Ascending aorta (tissue), 2 donors: Measurements from ENCODE around the gene PLPPR3. TPM values are rescaled to one million over a fixed set of nuclear protein-coding genes. Genes with fewer than 3 reads are reported as not detected.
A peak's percentile ranks its signal among the peaks of the same experiment; 100 is the strongest.
"Not testable (repeated sequence)": the region's sequence is repeated elsewhere in the genome, so short reads cannot be mapped to it uniquely, and the experiment has no call there.

Experiments used
- DNase-seq, 2 donors: peaks; one replicate each; pipeline ENCODE4 v3.0.0-alpha.2; 2019; ENCODE audit warnings: low spot score in 2 of 2
- H3K27ac ChIP-seq, 2 donors: fragments of 200-600 bp; sonication (generic); one replicate each; pipeline ENCODE4 v1.5.1; 2016 to 2017; ENCODE audit warnings: mild to moderate bottlenecking in 1 of 2
- H3K27me3 ChIP-seq: fragments of 200-600 bp; sonication (generic); one replicate; pipeline ENCODE4 v1.5.1; 2017
- H3K36me3 ChIP-seq, 2 donors: fragments of 200-600 bp; sonication (generic); one replicate each; pipeline ENCODE4 v1.5.1; 2016
- H3K4me1 ChIP-seq, 2 donors: fragments of 200-600 bp; sonication (generic); one replicate each; pipeline ENCODE4 v1.5.1; 2016 to 2017; ENCODE audit warnings: mild to moderate bottlenecking in 1 of 2
- H3K4me3 ChIP-seq, 2 donors: fragments of 200-600 bp; sonication (generic); one replicate each; pipeline ENCODE4 v1.5.1; 2016 to 2017; ENCODE audit warnings: mild to moderate bottlenecking in 1 of 2
- H3K9me3 ChIP-seq, 2 donors: fragments of 200-600 bp; sonication (generic); one replicate each; pipeline ENCODE4 v1.5.1; 2016
- intact Hi-C: fragments of 100-400 bp; cut with DNase I; formaldehyde crosslinking; loops from one replicate; pipeline ENCODE4 v1.15.1; 2023
- total RNA-seq: library from RNA; depleted of rRNA; stranded (reverse); fragments of >200 nt; gene quantifications from one replicate; pipeline ENCODE4 v1.1.0, GENCODE V29; 2016
- TF ChIP-seq, protein P1 (sequence below), 3 experiments: fragments of 200-600 bp in 2 of 3; fragments of 450-650 bp in 1 of 3; sonication (generic) in 2 of 3; IDR thresholded peaks; one replicate each; pipeline ENCODE4 v1.5.1; 2016 to 2019; ENCODE audit warnings: antibody characterized with exemption in 3 of 3, mild to moderate bottlenecking in 1 of 3, moderate library complexity in 1 of 3

Gene PLPPR3
- total RNA-seq, 1 donor from 2014 or later, result not detected

DNA sequence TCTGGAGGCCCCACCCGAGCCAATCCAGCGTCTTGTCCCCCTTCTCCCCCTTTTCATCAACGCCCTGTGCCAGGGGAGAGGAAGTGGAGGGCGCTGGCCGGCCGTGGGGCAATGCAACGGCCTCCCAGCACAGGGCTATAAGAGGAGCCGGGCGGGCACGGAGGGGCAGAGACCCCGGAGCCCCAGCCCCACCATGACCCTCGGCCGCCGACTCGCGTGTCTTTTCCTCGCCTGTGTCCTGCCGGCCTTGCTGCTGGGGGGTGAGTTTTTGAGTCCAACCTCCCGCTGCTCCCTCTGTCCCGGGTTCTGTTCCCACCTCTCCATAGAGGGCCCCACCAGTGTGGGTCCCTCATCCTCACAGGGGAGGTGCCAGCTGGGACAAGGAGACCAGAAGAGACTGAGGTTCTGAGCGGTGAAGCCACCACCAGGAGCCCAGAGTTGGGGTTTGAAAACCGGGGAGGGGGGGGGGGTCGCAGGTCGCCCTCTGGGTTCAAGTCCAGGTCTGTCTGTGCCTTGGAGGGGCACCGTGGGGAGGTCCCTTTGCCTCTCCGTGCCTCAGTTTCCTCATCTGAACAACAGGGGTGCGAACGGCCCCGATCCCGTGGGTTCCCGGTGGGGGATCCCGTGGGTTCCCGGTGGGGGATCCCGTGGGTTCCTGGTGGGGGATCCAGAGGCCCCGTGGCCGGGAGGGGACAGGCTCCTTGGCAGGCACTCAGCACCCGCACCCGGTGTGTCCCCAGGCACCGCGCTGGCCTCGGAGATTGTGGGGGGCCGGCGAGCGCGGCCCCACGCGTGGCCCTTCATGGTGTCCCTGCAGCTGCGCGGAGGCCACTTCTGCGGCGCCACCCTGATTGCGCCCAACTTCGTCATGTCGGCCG, 30.6 kb upstream of the PLPPR3 start, which contains the start of gene ELANE:
Gene ELANE, plus strand, starts transcription at position 168 of the 878 bp plus-strand sequence. Its CDS starts 26 bp downstream, at position 194.
- peaks cover 20% of the 10 kb centered on the region for H3K27me3 ChIP-seq
- TF ChIP-seq, protein P1, sequence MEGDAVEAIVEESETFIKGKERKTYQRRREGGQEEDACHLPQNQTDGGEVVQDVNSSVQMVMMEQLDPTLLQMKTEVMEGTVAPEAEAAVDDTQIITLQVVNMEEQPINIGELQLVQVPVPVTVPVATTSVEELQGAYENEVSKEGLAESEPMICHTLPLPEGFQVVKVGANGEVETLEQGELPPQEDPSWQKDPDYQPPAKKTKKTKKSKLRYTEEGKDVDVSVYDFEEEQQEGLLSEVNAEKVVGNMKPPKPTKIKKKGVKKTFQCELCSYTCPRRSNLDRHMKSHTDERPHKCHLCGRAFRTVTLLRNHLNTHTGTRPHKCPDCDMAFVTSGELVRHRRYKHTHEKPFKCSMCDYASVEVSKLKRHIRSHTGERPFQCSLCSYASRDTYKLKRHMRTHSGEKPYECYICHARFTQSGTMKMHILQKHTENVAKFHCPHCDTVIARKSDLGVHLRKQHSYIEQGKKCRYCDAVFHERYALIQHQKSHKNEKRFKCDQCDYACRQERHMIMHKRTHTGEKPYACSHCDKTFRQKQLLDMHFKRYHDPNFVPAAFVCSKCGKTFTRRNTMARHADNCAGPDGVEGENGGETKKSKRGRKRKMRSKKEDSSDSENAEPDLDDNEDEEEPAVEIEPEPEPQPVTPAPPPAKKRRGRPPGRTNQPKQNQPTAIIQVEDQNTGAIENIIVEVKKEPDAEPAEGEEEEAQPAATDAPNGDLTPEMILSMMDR (IDR thresholded peaks at IDR 0.05), result no peak
- intact Hi-C loops, result no loop called here
- no peaks in the 10 kb centered on the region for H3K36me3 ChIP-seq
- H3K27ac ChIP-seq, result no peak within 1 kb of the TSS
- H3K4me1 ChIP-seq, result peaks cover 0 to 5% of the 10 kb centered on the region in 2 donors
- no peaks in the 10 kb centered on the region for H3K9me3 ChIP-seq
- DNase-seq, result no peak
- no peak within 1 kb of the TSS for H3K4me3 ChIP-seq

- intact Hi-C loops, result no loop called here
Observed at GRCh38 chr19:850979-851335, 29.2 kb upstream of the PLPPR3 start.

GRCh38 chr19:850221-850978, 28.6 kb upstream of the PLPPR3 start:
- DNase-seq, result peak; percentile 59 to 93
- no peaks in the 10 kb centered on the region for H3K9me3 ChIP-seq
- H3K36me3 ChIP-seq, result no peaks in the 10 kb centered on the region
- peaks cover 0 to 5% of the 10 kb centered on the region in 2 donors for H3K4me1 ChIP-seq
- H3K27ac ChIP-seq, result peak overlapping the region; percentile 47 to 49
- H3K27me3 ChIP-seq, result peaks cover 32% of the 10 kb centered on the region
- TF ChIP-seq, protein P1 (IDR thresholded peaks at IDR 0.05), result no peak
- H3K4me3 ChIP-seq, result peak overlapping the region in 1 of 2 donors; percentile 34
- intact Hi-C loops, result no loop called here

More at GRCh38 chr19:850979-851335, 29.2 kb upstream of the PLPPR3 start:
- TF ChIP-seq, protein P1 (IDR thresholded peaks at IDR 0.05), result no peak
- Histone ChIP-seq H3K4me1 (peaks cover 0 to 5% of the 10 kb centered on the region in 2 donors), H3K27me3 (peaks cover 27% of the 10 kb centered on the region), H3K36me3 (no peaks in the 10 kb centered on the region), H3K4me3 (peak overlapping the region in 1 of 2 donors; percentile 34), H3K9me3 (no peaks in the 10 kb centered on the region), H3K27ac (peak overlapping the region; percentile 47 to 49)
- no peak for DNase-seq

- peaks cover 36% of the 10 kb centered on the region for H3K27me3 ChIP-seq
- H3K4me3 ChIP-seq, H3K4me1 ChIP-seq, H3K9me3 ChIP-seq, H3K27ac ChIP-seq, DNase-seq, H3K36me3 ChIP-seq, intact Hi-C loops: not testable (repeated sequence)
Observed at GRCh38 chr19:849195-849594, 27.4 kb upstream of the PLPPR3 start.

DNA sequence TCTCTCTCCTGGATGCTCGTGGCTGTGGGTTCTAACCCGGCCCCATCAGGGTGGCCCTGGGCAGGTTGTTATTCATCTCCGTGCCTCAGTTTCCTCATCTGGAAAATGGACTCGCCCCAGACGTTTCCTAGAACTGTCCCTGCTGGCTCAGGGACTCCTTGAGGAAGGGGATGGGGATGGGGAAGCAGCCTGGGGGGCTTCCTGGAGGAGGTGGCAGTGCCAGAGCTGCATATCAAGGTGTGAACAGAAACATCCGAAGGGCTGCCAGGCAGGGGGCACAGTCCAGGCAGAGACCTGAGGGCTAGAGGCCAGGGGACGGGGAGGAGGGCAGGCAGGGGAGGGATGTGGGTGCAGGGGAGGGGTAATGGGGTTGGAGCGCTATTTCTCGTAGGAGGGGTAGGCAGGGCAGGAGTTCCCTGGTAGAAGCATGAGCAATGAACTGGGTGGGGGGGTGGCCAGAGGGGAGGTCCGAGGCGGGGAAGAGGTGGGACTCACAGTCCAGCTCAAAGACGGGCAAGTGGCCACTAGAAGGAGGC, 26.7 kb upstream of the PLPPR3 start:
- no peak for DNase-seq
- H3K27ac ChIP-seq, result peak overlapping the region in 1 of 2 donors; percentile 19
- no peaks in the 10 kb centered on the region for H3K36me3 ChIP-seq
- H3K4me3 ChIP-seq, result no peak overlapping the region
- intact Hi-C loops, result no loop called here
- H3K27me3 ChIP-seq, result peaks cover 42% of the 10 kb centered on the region
- TF ChIP-seq, protein P1 (IDR thresholded peaks at IDR 0.05), result no peak
- peaks cover 4 to 8% of the 10 kb centered on the region in 2 donors for H3K4me1 ChIP-seq
- no peaks in the 10 kb centered on the region for H3K9me3 ChIP-seq
